Measurements from ENCODE around the gene PIAS2. TPM values are rescaled to one million over a fixed set of nuclear protein-coding genes. Genes with fewer than 3 reads are reported as not detected.

Gene PIAS2
- total RNA-seq, 1 experiment from 2014 or later = 33.6 TPM

DNA sequence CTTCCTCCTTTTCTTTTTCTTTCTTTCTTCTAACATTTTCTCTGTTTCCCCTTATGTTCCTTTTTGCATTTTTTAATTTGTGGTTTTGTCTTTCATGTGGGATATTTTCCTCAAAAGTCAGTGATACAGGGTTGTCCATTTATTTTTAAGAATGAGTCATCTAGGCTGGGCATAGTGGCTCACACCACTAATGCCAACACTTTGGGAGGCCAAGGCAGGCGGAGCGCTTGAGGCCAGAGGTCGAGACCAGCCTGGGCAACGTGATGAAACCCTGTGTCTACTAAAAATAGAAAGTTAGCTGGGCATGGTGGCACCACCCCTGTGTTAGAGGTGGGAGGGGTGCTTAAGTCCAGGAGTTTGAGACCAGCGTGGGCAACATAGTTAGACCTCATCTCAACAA, 35.9 kb upstream of the PIAS2 start:
- BruUV-seq (replicated peaks) = no TSS peak
- Mint-ChIP-seq H3K9me3 (ENCODE audit: low read depth, unreplicated experiment) (no peaks in the 10 kb centered on the region), H3K27ac (ENCODE audit: unreplicated experiment) (no peak overlapping the region), H3K27me3 (ENCODE audit: unreplicated experiment) (no peaks in the 10 kb centered on the region), H3K4me3 (ENCODE audit: low read depth, unreplicated experiment) (no peak overlapping the region), H3K36me3 (ENCODE audit: insufficient read depth, unreplicated experiment) (no peaks in the 10 kb centered on the region), H3K4me1 (ENCODE audit: low read depth, unreplicated experiment) (no peaks in the 10 kb centered on the region)
- DNase-seq = no peak
- CTCF ChIA-PET = no interaction called here
- intact Hi-C loops (cut with micrococcal nuclease; ENCODE audit: unreplicated experiment) = no loop called here
- TF ChIP-seq, protein P1, sequence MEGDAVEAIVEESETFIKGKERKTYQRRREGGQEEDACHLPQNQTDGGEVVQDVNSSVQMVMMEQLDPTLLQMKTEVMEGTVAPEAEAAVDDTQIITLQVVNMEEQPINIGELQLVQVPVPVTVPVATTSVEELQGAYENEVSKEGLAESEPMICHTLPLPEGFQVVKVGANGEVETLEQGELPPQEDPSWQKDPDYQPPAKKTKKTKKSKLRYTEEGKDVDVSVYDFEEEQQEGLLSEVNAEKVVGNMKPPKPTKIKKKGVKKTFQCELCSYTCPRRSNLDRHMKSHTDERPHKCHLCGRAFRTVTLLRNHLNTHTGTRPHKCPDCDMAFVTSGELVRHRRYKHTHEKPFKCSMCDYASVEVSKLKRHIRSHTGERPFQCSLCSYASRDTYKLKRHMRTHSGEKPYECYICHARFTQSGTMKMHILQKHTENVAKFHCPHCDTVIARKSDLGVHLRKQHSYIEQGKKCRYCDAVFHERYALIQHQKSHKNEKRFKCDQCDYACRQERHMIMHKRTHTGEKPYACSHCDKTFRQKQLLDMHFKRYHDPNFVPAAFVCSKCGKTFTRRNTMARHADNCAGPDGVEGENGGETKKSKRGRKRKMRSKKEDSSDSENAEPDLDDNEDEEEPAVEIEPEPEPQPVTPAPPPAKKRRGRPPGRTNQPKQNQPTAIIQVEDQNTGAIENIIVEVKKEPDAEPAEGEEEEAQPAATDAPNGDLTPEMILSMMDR (IDR thresholded peaks at IDR 0.05; ENCODE audit: unreplicated experiment) = no peak

DNA sequence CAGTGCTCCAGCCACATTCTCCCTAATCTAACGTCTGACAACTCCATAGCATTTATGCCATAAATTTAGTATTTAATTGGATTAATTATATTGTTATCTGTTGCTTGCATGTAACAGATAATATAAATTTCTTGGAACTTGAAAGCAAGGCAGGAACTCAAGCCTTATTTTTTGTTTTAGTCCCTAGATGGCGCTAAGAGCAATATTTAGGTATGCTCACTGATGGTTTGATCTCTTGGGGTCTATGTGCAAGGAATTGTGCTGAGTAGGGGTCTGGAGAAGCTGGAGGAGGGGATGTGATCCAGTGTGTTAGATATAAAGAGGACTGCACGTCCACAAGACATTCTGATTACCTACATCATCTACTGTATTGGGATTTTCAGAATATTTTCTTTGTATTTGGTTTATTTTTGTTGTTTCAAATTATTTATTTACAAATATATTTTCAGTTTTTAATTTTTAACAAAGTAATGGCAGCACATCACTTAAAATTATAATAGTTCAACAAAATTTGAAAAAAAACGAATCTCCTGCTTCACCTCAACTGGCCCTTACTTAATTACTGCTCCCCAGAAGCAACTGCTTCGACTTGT, 32.9 kb upstream of the PIAS2 start:
- intact Hi-C loops (cut with micrococcal nuclease; ENCODE audit: unreplicated experiment) = no loop called here
- no peaks in the 10 kb centered on the region for H3K9me3 Mint-ChIP-seq (ENCODE audit: low read depth, unreplicated experiment)
- CTCF ChIA-PET = no interaction called here
- no peaks in the 10 kb centered on the region for H3K36me3 Mint-ChIP-seq (ENCODE audit: insufficient read depth, unreplicated experiment)
- H3K27ac Mint-ChIP-seq (ENCODE audit: unreplicated experiment) = no peak overlapping the region
- DNase-seq = no peak
- H3K27me3 Mint-ChIP-seq (ENCODE audit: unreplicated experiment) = no peaks in the 10 kb centered on the region
- H3K4me1 Mint-ChIP-seq (ENCODE audit: low read depth, unreplicated experiment) = no peaks in the 10 kb centered on the region
- TF ChIP-seq, protein P1 (IDR thresholded peaks at IDR 0.05; ENCODE audit: unreplicated experiment) = peak; percentile 39
- no TSS peak for BruUV-seq (replicated peaks)
- no peak overlapping the region for H3K4me3 Mint-ChIP-seq (ENCODE audit: low read depth, unreplicated experiment)

DNA sequence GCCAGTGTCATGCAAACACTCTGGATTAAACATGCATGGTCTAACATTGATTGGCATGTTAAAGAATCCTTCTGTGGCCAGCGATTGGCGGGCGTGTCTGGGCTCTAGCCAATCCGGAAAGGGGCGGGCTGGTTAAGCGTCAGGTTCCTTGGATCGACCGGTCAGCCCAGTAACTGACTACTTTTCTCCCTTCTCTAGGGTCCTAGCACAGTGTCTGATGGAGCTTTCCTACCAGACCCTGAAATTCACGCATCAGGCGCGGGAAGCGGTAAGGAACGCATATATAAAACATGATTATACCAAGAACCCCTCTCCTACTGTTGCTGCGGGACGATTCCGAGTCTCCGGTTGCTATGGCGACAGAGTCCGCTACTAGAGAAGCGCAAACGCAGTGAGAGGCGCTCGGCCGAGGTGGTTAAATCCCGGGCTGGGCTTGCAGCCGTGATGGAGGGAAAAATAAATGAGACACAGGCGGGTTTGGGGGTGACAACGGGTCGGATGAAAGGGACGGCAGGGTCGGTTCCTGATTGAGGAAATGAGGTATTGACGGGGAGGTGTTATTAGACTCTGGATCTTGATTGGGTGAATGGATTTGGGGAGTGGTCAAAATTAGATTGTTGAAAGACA, 29.5 kb upstream of the PIAS2 start:
- DNase-seq = peak; percentile 89
- no peaks in the 10 kb centered on the region for H3K4me1 Mint-ChIP-seq (ENCODE audit: low read depth, unreplicated experiment)
- TF ChIP-seq, protein P1 (IDR thresholded peaks at IDR 0.05; ENCODE audit: unreplicated experiment) = no peak
- no peaks in the 10 kb centered on the region for H3K27me3 Mint-ChIP-seq (ENCODE audit: unreplicated experiment)
- intact Hi-C loops (cut with micrococcal nuclease; ENCODE audit: unreplicated experiment) = no loop called here
- no peak overlapping the region for H3K27ac Mint-ChIP-seq (ENCODE audit: unreplicated experiment)
- no TSS peak for BruUV-seq (replicated peaks)
- no peaks in the 10 kb centered on the region for H3K9me3 Mint-ChIP-seq (ENCODE audit: low read depth, unreplicated experiment)
- CTCF ChIA-PET = no interaction called here
- H3K4me3 Mint-ChIP-seq (ENCODE audit: low read depth, unreplicated experiment) = no peak overlapping the region
- H3K36me3 Mint-ChIP-seq (ENCODE audit: insufficient read depth, unreplicated experiment) = no peaks in the 10 kb centered on the region

DNA sequence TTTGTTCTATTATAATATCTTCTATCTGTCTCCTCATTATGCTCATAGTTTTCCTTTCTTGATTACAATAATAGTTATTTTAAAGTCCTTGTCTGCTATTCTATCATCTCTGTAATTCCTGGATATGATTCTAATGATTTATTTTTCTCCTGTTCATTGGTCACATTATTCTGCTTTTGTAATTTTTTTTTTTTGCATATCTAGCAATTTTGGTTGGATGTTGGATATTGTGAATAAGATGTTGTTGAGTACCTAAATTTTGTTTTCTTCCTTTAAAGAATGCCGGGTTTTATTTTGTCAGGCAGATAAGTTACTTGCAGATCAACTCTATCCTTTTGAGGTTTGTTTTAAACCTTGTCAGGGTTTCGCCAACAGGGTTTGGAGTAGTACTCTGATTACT, 25.3 kb upstream of the PIAS2 start:
- no peak overlapping the region for H3K27ac Mint-ChIP-seq (ENCODE audit: unreplicated experiment)
- TF ChIP-seq, protein P1 (IDR thresholded peaks at IDR 0.05; ENCODE audit: unreplicated experiment) = no peak
- no peaks in the 10 kb centered on the region for H3K9me3 Mint-ChIP-seq (ENCODE audit: low read depth, unreplicated experiment)
- no peaks in the 10 kb centered on the region for H3K36me3 Mint-ChIP-seq (ENCODE audit: insufficient read depth, unreplicated experiment)
- H3K27me3 Mint-ChIP-seq (ENCODE audit: unreplicated experiment) = no peaks in the 10 kb centered on the region
- H3K4me1 Mint-ChIP-seq (ENCODE audit: low read depth, unreplicated experiment) = no peaks in the 10 kb centered on the region
- BruUV-seq (replicated peaks) = no TSS peak
- H3K4me3 Mint-ChIP-seq (ENCODE audit: low read depth, unreplicated experiment) = no peak overlapping the region
- CTCF ChIA-PET = no interaction called here
- intact Hi-C loops (cut with micrococcal nuclease; ENCODE audit: unreplicated experiment) = no loop called here
- no peak for DNase-seq
